Sigmoid colon (tissue), 4 donors: Measurements from ENCODE around the gene ZNF800.
"Not testable (repeated sequence)": the region's sequence is repeated elsewhere in the genome, so short reads cannot be mapped to it uniquely, and the experiment has no call there.

Experiments used
- EP300 ChIP-seq, 4 donors: sonication (generic); formaldehyde crosslinking; IDR thresholded peaks; one replicate each; pipeline ENCODE4 v1.6.1; 2017; ENCODE audit warnings: antibody characterized with exemption in 4 of 4
- POLR2A ChIP-seq, 2 donors: fragments of 450-650 bp; IDR thresholded peaks; one replicate each; pipeline ENCODE4 v1.6.1; 2016; ENCODE audit warnings: antibody characterized with exemption in 2 of 2, mild to moderate bottlenecking in 2 of 2, moderate library complexity in 2 of 2
- POLR2AphosphoS5 ChIP-seq, 4 donors: sonication (generic); formaldehyde crosslinking; IDR thresholded peaks; one replicate each; pipeline ENCODE4 v1.6.1; 2017; ENCODE audit warnings: antibody characterized with exemption in 4 of 4
- TF ChIP-seq, protein P1 (sequence below), 4 experiments: fragments of 450-650 bp in 3 of 4; fragments of 200-600 bp in 1 of 4; IDR thresholded peaks; one replicate each; pipeline ENCODE4 v1.5.1; 2016 to 2019; ENCODE audit warnings: antibody characterized with exemption in 4 of 4, mild to moderate bottlenecking in 3 of 4, moderate library complexity in 2 of 4

DNA sequence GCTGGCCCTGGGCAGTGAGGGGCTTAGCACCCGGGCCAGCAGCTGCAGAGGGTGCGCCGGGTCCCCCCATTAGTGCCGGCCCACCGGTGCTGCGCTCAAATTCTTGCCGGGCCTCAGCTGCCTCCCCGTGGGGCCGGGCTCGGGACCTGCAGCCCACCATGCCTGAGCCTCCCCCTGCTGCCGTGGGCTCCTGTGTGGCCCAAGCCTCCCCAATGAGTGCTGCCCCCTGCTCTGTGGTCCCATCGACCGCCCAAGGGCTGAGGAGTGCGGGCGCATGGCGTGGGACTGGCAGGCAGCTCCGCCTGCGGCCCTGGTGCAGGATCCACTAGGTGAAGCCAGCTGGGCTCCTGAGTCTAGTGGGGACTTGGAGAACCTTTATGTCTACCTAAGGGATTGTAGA lies 36.8 kb upstream of the ZNF800 start:
- TF ChIP-seq, protein P1, sequence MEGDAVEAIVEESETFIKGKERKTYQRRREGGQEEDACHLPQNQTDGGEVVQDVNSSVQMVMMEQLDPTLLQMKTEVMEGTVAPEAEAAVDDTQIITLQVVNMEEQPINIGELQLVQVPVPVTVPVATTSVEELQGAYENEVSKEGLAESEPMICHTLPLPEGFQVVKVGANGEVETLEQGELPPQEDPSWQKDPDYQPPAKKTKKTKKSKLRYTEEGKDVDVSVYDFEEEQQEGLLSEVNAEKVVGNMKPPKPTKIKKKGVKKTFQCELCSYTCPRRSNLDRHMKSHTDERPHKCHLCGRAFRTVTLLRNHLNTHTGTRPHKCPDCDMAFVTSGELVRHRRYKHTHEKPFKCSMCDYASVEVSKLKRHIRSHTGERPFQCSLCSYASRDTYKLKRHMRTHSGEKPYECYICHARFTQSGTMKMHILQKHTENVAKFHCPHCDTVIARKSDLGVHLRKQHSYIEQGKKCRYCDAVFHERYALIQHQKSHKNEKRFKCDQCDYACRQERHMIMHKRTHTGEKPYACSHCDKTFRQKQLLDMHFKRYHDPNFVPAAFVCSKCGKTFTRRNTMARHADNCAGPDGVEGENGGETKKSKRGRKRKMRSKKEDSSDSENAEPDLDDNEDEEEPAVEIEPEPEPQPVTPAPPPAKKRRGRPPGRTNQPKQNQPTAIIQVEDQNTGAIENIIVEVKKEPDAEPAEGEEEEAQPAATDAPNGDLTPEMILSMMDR (IDR thresholded peaks at IDR 0.05) = not testable (repeated sequence)
- not testable (repeated sequence) for TF ChIP-seq EP300, POLR2AphosphoS5, POLR2A (IDR thresholded peaks at IDR 0.05)
